ENCODE measurements around the gene RARA.

DNA sequence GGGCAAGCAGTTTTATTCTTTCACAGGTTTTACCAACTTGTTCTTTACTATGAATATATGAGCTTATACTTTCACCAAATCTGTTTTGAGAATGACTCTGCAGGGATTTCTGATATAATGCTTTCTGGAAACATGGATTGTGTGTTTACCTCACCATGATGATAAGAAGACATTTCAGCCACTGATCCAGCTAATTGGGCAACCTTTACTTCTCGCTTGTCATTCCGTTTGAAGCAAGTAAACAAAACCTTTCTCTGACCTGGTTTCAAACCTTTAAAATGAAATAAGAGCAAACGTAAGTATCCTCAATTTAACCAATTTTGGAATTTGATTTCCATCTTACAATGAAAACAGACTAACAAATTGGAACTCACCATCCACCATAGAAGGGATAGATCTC is 95.0 kb downstream of the RARA start:
- TF ChIP-seq EP300 (IDR thresholded peaks at IDR 0.05) = no peak
- TF ChIP-seq, protein P1, sequence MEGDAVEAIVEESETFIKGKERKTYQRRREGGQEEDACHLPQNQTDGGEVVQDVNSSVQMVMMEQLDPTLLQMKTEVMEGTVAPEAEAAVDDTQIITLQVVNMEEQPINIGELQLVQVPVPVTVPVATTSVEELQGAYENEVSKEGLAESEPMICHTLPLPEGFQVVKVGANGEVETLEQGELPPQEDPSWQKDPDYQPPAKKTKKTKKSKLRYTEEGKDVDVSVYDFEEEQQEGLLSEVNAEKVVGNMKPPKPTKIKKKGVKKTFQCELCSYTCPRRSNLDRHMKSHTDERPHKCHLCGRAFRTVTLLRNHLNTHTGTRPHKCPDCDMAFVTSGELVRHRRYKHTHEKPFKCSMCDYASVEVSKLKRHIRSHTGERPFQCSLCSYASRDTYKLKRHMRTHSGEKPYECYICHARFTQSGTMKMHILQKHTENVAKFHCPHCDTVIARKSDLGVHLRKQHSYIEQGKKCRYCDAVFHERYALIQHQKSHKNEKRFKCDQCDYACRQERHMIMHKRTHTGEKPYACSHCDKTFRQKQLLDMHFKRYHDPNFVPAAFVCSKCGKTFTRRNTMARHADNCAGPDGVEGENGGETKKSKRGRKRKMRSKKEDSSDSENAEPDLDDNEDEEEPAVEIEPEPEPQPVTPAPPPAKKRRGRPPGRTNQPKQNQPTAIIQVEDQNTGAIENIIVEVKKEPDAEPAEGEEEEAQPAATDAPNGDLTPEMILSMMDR (IDR thresholded peaks at IDR 0.05) = no peak
